Neural cell (in vitro differentiated cells): ENCODE data around the gene USP11. TPM values are rescaled to one million over a fixed set of nuclear protein-coding genes. Genes with fewer than 3 reads are reported as not detected.

Experiments used
- H2AFZ ChIP-seq: fragments of 200-600, 300-800 bp; sonication (generic), shearing (Covaris generic); 2 replicates; pipeline ENCODE4 v1.6.0; 2014; ENCODE audit warnings: low read depth, mild to moderate bottlenecking, antibody characterized with exemption, low read length, moderate library complexity
- H3F3A ChIP-seq: fragments of 200-600 bp; shearing (Covaris generic); 2 replicates; pipeline ENCODE4 v1.6.1; 2016; ENCODE audit warnings: mild to moderate bottlenecking, moderate library complexity, mixed read lengths, antibody characterized with exemption, low read length; ENCODE audit not compliant: insufficient read depth, poor library complexity, severe bottlenecking
- H3K27ac ChIP-seq: fragments of 200-600, 300-800 bp; sonication (generic), shearing (Covaris generic); 2 replicates; pipeline ENCODE4 v1.5.1; 2014; ENCODE audit warnings: mild to moderate bottlenecking, low read length, moderate library complexity
- H3K27me3 ChIP-seq: fragments of 300-800, 200-600 bp; sonication (generic), shearing (Covaris generic); 2 replicates; pipeline ENCODE4 v1.6.0; 2014; ENCODE audit warnings: mild to moderate bottlenecking, low read depth, low read length, moderate library complexity; ENCODE audit not compliant: insufficient read depth
- H3K36me3 ChIP-seq: fragments of 300-800, 200-600 bp; sonication (generic), shearing (Covaris generic); 2 replicates; pipeline ENCODE4 v1.5.1; 2014; ENCODE audit warnings: mild to moderate bottlenecking, antibody characterized with exemption, low read length, moderate library complexity; ENCODE audit not compliant: insufficient read depth
- H3K4me2 ChIP-seq: fragments of 300-800, 200-600 bp; sonication (generic), shearing (Covaris generic); 2 replicates; pipeline ENCODE4 v1.6.0; 2014; ENCODE audit warnings: mild to moderate bottlenecking, low read length
- H3K4me3 ChIP-seq: fragments of 300-800, 200-600 bp; sonication (generic), shearing (Covaris generic); 2 replicates; pipeline ENCODE4 v1.5.1; 2014; ENCODE audit warnings: mild to moderate bottlenecking, low read length, moderate library complexity
- H3K79me2 ChIP-seq: fragments of 200-600 bp; shearing (Covaris generic); replicated peaks from 2 replicates; pipeline ENCODE4 v1.6.0; 2014; ENCODE audit warnings: mild to moderate bottlenecking, low read length, moderate library complexity; ENCODE audit not compliant: insufficient read depth
- H3K9ac ChIP-seq: fragments of 300-800, 200-600 bp; sonication (generic), shearing (Covaris generic); 2 replicates; pipeline ENCODE4 v1.6.1; 2016; ENCODE audit warnings: mild to moderate bottlenecking, low read length, mixed read lengths
- H3K9me2 ChIP-seq: fragments of 200-600 bp; shearing (Covaris generic); 2 replicates; pipeline ENCODE4 v1.6.1; 2016; ENCODE audit warnings: mild to moderate bottlenecking, low read length, mixed read lengths; ENCODE audit not compliant: insufficient read depth
- H3K9me3 ChIP-seq: fragments of 200-600, 300-800 bp; sonication (generic), shearing (Covaris generic); 2 replicates; pipeline ENCODE4 v1.6.1; 2016; ENCODE audit warnings: mild to moderate bottlenecking, mixed run types, low read length, moderate library complexity, mixed read lengths
- H4K20me1 ChIP-seq: fragments of 200-600 bp; shearing (Covaris generic); 2 replicates; pipeline ENCODE4 v1.6.1; 2016; ENCODE audit warnings: mild to moderate bottlenecking, mixed run types; ENCODE audit not compliant: insufficient read depth
- EP300 ChIP-seq: fragments of 450-650 bp; conservative IDR thresholded peaks from 2 replicates; pipeline ENCODE4 v1.6.1; 2014; ENCODE audit warnings: antibody characterized with exemption, mild to moderate bottlenecking, moderate library complexity; ENCODE audit not compliant: poor library complexity, severe bottlenecking
- EZH2 ChIP-seq: fragments of 200-600, 300-800 bp; shearing (Covaris generic), sonication (generic); IDR thresholded peaks from 2 replicates; pipeline ENCODE4 v1.6.1; 2014; ENCODE audit warnings: antibody characterized with exemption, low read length, borderline replicate concordance, mild to moderate bottlenecking; ENCODE audit not compliant: insufficient read depth, poor library complexity, severe bottlenecking
- MXI1 ChIP-seq: fragments of 450-650 bp; conservative IDR thresholded peaks from 2 replicates; pipeline ENCODE4 v1.6.1; 2014; ENCODE audit warnings: antibody characterized with exemption, mild to moderate bottlenecking; ENCODE audit not compliant: poor library complexity, severe bottlenecking
- POLR2AphosphoS5 ChIP-seq: IDR thresholded peaks from 2 replicates; pipeline ENCODE4 v1.6.1; 2012
- RAD21 ChIP-seq: fragments of 450-650 bp; conservative IDR thresholded peaks from 2 replicates; pipeline ENCODE4 v1.6.1; 2014; ENCODE audit warnings: antibody characterized with exemption, mild to moderate bottlenecking, moderate library complexity
- SMC3 ChIP-seq: fragments of 450-650 bp; conservative IDR thresholded peaks from 2 replicates; pipeline ENCODE4 v1.6.1; 2014; ENCODE audit warnings: antibody characterized with exemption, mild to moderate bottlenecking, moderate library complexity; ENCODE audit not compliant: poor library complexity
- TAF1 ChIP-seq: IDR thresholded peaks from 2 replicates; pipeline ENCODE4 v1.6.1; 2012; ENCODE audit warnings: low read depth
- polyA plus RNA-seq: library from polyadenylated mRNA; depleted of rRNA; stranded (reverse); fragments of >200 nt; gene quantifications from 2 replicates; pipeline ENCODE4 v1.2.3, GENCODE V29; 2014
- TF ChIP-seq, protein P1 (sequence below): IDR thresholded peaks from 2 replicates; pipeline ENCODE4 v1.6.1; 2012; ENCODE audit warnings: borderline replicate concordance
- TF ChIP-seq, protein P2 (sequence below): fragments of 450-650 bp; IDR thresholded peaks from 2 replicates; pipeline ENCODE4 v1.5.1; 2014; ENCODE audit warnings: antibody characterized with exemption, mild to moderate bottlenecking, moderate library complexity; ENCODE audit not compliant: poor library complexity, severe bottlenecking

Gene USP11
- polyA plus RNA-seq, 1 donor from 2014 or later, result 184 TPM

DNA sequence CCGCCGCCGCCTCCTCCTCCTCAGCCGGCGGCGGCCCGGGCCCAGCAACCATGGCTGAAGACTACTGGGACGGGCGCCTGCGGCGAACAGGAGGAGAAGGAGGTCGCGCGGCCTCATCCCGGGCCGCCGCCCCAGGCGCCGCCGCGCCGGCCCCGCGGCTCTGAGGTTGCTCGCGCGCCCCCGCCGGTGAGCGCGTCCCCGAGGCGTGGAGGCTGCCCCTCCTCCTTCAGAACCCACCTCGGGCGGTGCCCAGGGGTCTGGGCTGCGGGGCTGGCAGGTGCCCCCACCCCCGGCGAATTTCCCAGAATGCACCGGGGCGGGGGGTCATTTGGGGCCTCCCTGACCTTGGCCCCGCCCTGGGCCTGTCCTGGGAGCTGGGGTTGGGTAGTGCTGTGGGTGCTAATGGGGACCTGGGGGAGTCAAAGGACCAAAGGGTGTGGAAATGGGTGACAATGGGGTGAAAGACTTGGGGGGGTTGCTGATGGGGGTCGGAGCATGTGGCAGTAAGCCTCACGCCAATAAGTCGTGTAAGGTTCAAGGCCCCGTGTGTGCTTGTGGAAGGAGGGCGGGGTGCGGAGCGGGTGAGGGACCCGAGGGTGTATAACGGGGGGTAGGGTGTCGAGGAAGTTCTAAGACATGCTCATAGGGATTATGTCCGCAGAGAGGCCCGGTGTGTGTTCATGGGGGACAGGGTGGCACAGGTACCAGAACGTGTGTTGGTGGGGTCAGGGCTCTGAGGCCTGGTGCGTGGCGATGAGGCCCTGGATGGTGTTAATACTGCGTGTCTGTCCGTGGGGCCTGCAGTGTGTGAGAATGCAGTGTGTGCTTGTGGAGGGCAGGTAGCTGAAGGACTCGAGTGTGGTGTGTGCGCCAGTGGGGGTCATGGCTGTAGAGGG lies 13.6 kb upstream of the USP11 start:
- peak overlapping the region; percentile 89 for H3K9ac ChIP-seq
- H3K27ac ChIP-seq, result peak overlapping the region; percentile 93
- no peaks in the 10 kb centered on the region for H3K9me3 ChIP-seq
- H3K4me2 ChIP-seq, result peak overlapping the region; percentile 59
- no peaks in the 10 kb centered on the region for H3K36me3 ChIP-seq
- H3F3A ChIP-seq, result no peaks in the 10 kb centered on the region
- peaks cover 30% of the 10 kb centered on the region for H3K79me2 ChIP-seq
- H3K4me3 ChIP-seq, result peak overlapping the region; percentile 78
- H3K9me2 ChIP-seq, result no peaks in the 10 kb centered on the region
- H3K27me3 ChIP-seq, result no peaks in the 10 kb centered on the region
- TF ChIP-seq RAD21, result peak; percentile 22
- TF ChIP-seq MXI1, result peak; percentile 40
- TF ChIP-seq, protein P1, sequence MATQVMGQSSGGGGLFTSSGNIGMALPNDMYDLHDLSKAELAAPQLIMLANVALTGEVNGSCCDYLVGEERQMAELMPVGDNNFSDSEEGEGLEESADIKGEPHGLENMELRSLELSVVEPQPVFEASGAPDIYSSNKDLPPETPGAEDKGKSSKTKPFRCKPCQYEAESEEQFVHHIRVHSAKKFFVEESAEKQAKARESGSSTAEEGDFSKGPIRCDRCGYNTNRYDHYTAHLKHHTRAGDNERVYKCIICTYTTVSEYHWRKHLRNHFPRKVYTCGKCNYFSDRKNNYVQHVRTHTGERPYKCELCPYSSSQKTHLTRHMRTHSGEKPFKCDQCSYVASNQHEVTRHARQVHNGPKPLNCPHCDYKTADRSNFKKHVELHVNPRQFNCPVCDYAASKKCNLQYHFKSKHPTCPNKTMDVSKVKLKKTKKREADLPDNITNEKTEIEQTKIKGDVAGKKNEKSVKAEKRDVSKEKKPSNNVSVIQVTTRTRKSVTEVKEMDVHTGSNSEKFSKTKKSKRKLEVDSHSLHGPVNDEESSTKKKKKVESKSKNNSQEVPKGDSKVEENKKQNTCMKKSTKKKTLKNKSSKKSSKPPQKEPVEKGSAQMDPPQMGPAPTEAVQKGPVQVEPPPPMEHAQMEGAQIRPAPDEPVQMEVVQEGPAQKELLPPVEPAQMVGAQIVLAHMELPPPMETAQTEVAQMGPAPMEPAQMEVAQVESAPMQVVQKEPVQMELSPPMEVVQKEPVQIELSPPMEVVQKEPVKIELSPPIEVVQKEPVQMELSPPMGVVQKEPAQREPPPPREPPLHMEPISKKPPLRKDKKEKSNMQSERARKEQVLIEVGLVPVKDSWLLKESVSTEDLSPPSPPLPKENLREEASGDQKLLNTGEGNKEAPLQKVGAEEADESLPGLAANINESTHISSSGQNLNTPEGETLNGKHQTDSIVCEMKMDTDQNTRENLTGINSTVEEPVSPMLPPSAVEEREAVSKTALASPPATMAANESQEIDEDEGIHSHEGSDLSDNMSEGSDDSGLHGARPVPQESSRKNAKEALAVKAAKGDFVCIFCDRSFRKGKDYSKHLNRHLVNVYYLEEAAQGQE, result no peak
- no peaks in the 10 kb centered on the region for H4K20me1 ChIP-seq
- no peak overlapping the region for H2AFZ ChIP-seq

DNA sequence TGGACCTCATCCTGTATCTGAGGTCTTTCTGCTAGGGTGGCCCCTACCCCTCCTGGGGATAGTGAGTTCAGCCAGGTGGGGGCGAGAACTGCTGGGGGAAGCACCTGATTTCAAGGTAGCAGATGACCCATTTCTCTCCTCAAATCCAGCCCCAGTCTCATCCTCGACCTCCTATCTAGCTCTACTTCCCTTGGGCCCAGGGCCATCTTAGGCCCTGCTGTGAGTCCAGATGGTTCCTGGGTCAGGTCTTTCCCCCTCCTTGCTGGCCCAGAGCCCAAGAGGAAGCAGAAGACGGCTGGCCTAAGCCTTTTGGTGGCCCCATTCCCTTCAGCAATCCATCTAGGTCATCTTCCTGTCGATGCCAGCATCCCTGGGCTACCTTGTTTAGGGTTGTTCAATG lies 11.1 kb upstream of the USP11 start:
- H3K79me2 ChIP-seq, result peaks cover 30% of the 10 kb centered on the region
- H3K9me2 ChIP-seq, result no peaks in the 10 kb centered on the region
- H3K36me3 ChIP-seq, result no peaks in the 10 kb centered on the region
- peak overlapping the region; percentile 78 for H3K4me3 ChIP-seq
- no peak overlapping the region for H3K27ac ChIP-seq
- H3F3A ChIP-seq, result no peaks in the 10 kb centered on the region
- no peaks in the 10 kb centered on the region for H3K27me3 ChIP-seq
- H3K9me3 ChIP-seq, result no peaks in the 10 kb centered on the region
- no peak for TF ChIP-seq EZH2
- TF ChIP-seq, protein P1, result no peak
- no peak for TF ChIP-seq POLR2AphosphoS5
- TF ChIP-seq SMC3, result no peak
- TF ChIP-seq TAF1, result no peak
- no peak for TF ChIP-seq RAD21
- TF ChIP-seq EP300, result no peak
- TF ChIP-seq MXI1, result no peak
- TF ChIP-seq, protein P2, sequence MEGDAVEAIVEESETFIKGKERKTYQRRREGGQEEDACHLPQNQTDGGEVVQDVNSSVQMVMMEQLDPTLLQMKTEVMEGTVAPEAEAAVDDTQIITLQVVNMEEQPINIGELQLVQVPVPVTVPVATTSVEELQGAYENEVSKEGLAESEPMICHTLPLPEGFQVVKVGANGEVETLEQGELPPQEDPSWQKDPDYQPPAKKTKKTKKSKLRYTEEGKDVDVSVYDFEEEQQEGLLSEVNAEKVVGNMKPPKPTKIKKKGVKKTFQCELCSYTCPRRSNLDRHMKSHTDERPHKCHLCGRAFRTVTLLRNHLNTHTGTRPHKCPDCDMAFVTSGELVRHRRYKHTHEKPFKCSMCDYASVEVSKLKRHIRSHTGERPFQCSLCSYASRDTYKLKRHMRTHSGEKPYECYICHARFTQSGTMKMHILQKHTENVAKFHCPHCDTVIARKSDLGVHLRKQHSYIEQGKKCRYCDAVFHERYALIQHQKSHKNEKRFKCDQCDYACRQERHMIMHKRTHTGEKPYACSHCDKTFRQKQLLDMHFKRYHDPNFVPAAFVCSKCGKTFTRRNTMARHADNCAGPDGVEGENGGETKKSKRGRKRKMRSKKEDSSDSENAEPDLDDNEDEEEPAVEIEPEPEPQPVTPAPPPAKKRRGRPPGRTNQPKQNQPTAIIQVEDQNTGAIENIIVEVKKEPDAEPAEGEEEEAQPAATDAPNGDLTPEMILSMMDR, result no peak
- H4K20me1 ChIP-seq, result no peaks in the 10 kb centered on the region
- H2AFZ ChIP-seq, result no peak overlapping the region
- no peak overlapping the region for H3K4me2 ChIP-seq
- no peak overlapping the region for H3K9ac ChIP-seq
